HG03045 (cell line): ENCODE measurements around the gene SPEF1.

Experiments
- ATAC-seq: cut with Tn5 transposase; IDR thresholded peaks from one replicate; pipeline ENCODE4 v1.9.1; 2021; ENCODE audit warnings: mild to moderate bottlenecking, moderate library complexity; ENCODE audit not compliant: unreplicated experiment

The SPEF1 gene

GRCh38 chr20:3767427-3768341 lies 13.6 kb downstream of the SPEF1 start, which contains the start of gene ADISSP:
ADISSP (minus strand) TSS chr20:3767753; CDS start chr20:3760100, 7,653 bp downstream.
- ATAC-seq: peak; percentile 94

- ATAC-seq: peak; percentile 1
Measured at GRCh38 chr20:3767110-3767426, 14.2 kb downstream of the SPEF1 start.

- no peak for ATAC-seq
Measured at GRCh38 chr20:3766422-3767109, 14.7 kb downstream of the SPEF1 start.

GRCh38 chr20:3765171-3765882 lies 15.9 kb downstream of the SPEF1 start:
- ATAC-seq: no peak

GRCh38 chr20:3764659-3765058 lies 16.6 kb downstream of the SPEF1 start:
- ATAC-seq: no peak

GRCh38 chr20:3763671-3764601 lies 17.3 kb downstream of the SPEF1 start:
- ATAC-seq: no peak

GRCh38 chr20:3760655-3761348 lies 20.4 kb downstream of the SPEF1 start:
- ATAC-seq: no peak

- no peak for ATAC-seq
Measured at GRCh38 chr20:3759884-3760283, 21.4 kb downstream of the SPEF1 start.

- ATAC-seq: no peak
Measured at GRCh38 chr20:3759316-3759823, 21.9 kb downstream of the SPEF1 start.

- no peak for ATAC-seq
Measured at GRCh38 chr20:3758566-3758965, 22.7 kb downstream of the SPEF1 start.

GRCh38 chr20:3757268-3757667 lies 24.0 kb downstream of the SPEF1 start:
- ATAC-seq: no peak

GRCh38 chr20:3755814-3756480 lies 25.3 kb downstream of the SPEF1 start:
- ATAC-seq: no peak

GRCh38 chr20:3755269-3755668 lies 26.0 kb downstream of the SPEF1 start:
- ATAC-seq: no peak

- ATAC-seq: no peak
Measured at GRCh38 chr20:3754276-3754630, 27.0 kb downstream of the SPEF1 start.

- no peak for ATAC-seq
Measured at GRCh38 chr20:3753501-3754275, 27.6 kb downstream of the SPEF1 start.

- no peak for ATAC-seq
Measured at GRCh38 chr20:3753098-3753497, 28.1 kb downstream of the SPEF1 start.

GRCh38 chr20:3752386-3752759 lies 28.9 kb downstream of the SPEF1 start:
- no peak for ATAC-seq

- ATAC-seq: no peak
Measured at GRCh38 chr20:3751675-3752385, 29.4 kb downstream of the SPEF1 start.
